HepG2 (cell line): ENCODE measurements around the gene SH2D3A. TPM values are rescaled to one million over a fixed set of nuclear protein-coding genes. Genes with fewer than 3 reads are reported as not detected.
A peak's percentile ranks its signal among the peaks of the same experiment; 100 is the strongest.

Source experiments
- ARNT2 ChIP-seq: sonication (generic); formaldehyde crosslinking; IDR thresholded peaks from 2 replicates; pipeline ENCODE4 v1.8.0; 2022; ENCODE audit warnings: mild to moderate bottlenecking, low read depth, missing genetic modification reagents, moderate library complexity
- HOXA7 ChIP-seq: sonication (generic); formaldehyde crosslinking; IDR thresholded peaks from 2 replicates; pipeline ENCODE4 v1.8.1; 2022; ENCODE audit warnings: mild to moderate bottlenecking, missing genetic modification reagents, moderate library complexity
- ISX ChIP-seq: sonication (generic); formaldehyde crosslinking; conservative IDR thresholded peaks from 2 replicates; pipeline ENCODE4 v1.5.0; 2020; ENCODE audit warnings: missing genetic modification reagents
- MYNN ChIP-seq: sonication (generic); formaldehyde crosslinking; IDR thresholded peaks from 2 replicates; pipeline ENCODE4 v1.4.0; 2020; ENCODE audit warnings: mild to moderate bottlenecking, low read depth, missing genetic modification reagents
- NCOR1 ChIP-seq: fragments of 200-600 bp; sonication (generic); IDR thresholded peaks from 2 replicates; pipeline ENCODE4 v1.7.0; 2017; ENCODE audit warnings: antibody characterized with exemption, low read length, borderline replicate concordance
- PLRG1 ChIP-seq: fragments of 450-650 bp; conservative IDR thresholded peaks from 2 replicates; pipeline ENCODE4 v1.6.1; 2016
- SP1 ChIP-seq, 2 experiments: fragments of 450-650 bp in 1 of 2; sonication (generic) in 1 of 2; formaldehyde crosslinking in 1 of 2; IDR thresholded peaks; 2 replicates each; pipeline versions ENCODE4 v1.4.0 to v1.6.1; 2016 to 2020; ENCODE audit warnings: missing genetic modification reagents in 1 of 2
- ZFP82 ChIP-seq: sonication (generic); formaldehyde crosslinking; IDR thresholded peaks from 2 replicates; pipeline ENCODE4 v1.5.1; 2020; ENCODE audit warnings: mild to moderate bottlenecking, missing genetic modification reagents, borderline replicate concordance
- ZMAT3 ChIP-seq: sonication (generic); formaldehyde crosslinking; conservative IDR thresholded peaks from 2 replicates; pipeline ENCODE4 v1.7.0; 2021; ENCODE audit warnings: missing genetic modification reagents
- ZNF30 ChIP-seq: sonication (generic); formaldehyde crosslinking; IDR thresholded peaks from 2 replicates; pipeline ENCODE4 v1.5.0; 2020; ENCODE audit warnings: mild to moderate bottlenecking, missing genetic modification reagents
- ZNF335 ChIP-seq: sonication (generic); formaldehyde crosslinking; IDR thresholded peaks from 2 replicates; pipeline ENCODE4 v1.4.0; 2020; ENCODE audit warnings: missing genetic modification reagents
- ZNF549 ChIP-seq: sonication (generic); formaldehyde crosslinking; IDR thresholded peaks from 2 replicates; pipeline ENCODE4 v1.5.0; 2020; ENCODE audit warnings: missing genetic modification reagents
- ZNF607 ChIP-seq: sonication (generic); formaldehyde crosslinking; IDR thresholded peaks from 2 replicates; pipeline ENCODE4 v1.5.1; 2020; ENCODE audit warnings: missing genetic modification reagents, mild to moderate bottlenecking, borderline replicate concordance
- ZNF720 ChIP-seq: sonication (generic); formaldehyde crosslinking; IDR thresholded peaks from 2 replicates; pipeline ENCODE4 v1.4.0; 2020; ENCODE audit warnings: missing genetic modification reagents
- ZNF790 ChIP-seq: sonication (generic); formaldehyde crosslinking; IDR thresholded peaks from 2 replicates; pipeline ENCODE4 v1.8.0; 2022; ENCODE audit warnings: missing genetic modification reagents, mild to moderate bottlenecking, borderline replicate concordance
- polyA plus RNA-seq, 8 experiments: library from polyadenylated mRNA; depleted of rRNA in 3 of 8; stranded (reverse) in 7 of 8; unstranded in 1 of 8; fragments of >200 nt; fragmentation: Illumina TruSeq in 4 of 8; extraction: Trizol in 4 of 8; gene quantifications; 2 replicates each; pipeline versions ENCODE4 v1.2.1 to v1.2.3, GENCODE V29; 2011 to 2016; ENCODE audit warnings: low read depth in 4 of 8, missing spikeins in 1 of 8, mixed read lengths in 1 of 8; ENCODE audit not compliant: insufficient read depth in 1 of 8
- total RNA-seq, 5 experiments: library from RNA; depleted of rRNA; stranded (reverse); fragments of >200 nt; fragmentation: Illumina TruSeq; extraction: Trizol; gene quantifications; 2 replicates each; pipeline ENCODE4 v1.2.3, GENCODE V29; 2016; ENCODE audit warnings: low read depth in 1 of 5
- TF ChIP-seq, protein P1 (sequence below): sonication (generic); formaldehyde crosslinking; IDR thresholded peaks from 2 replicates; pipeline ENCODE4 v1.4.0; 2020; ENCODE audit warnings: missing genetic modification reagents
- TF ChIP-seq, protein P2 (sequence below): sonication (generic); formaldehyde crosslinking; IDR thresholded peaks from 2 replicates; pipeline ENCODE4 v1.4.0; 2020; ENCODE audit warnings: low read depth, missing genetic modification reagents
- TF ChIP-seq, protein P3 (sequence below): conservative IDR thresholded peaks from 2 replicates; pipeline ENCODE4 v1.6.1; 2018; ENCODE audit warnings: missing genetic modification reagents
- TF ChIP-seq, protein P4 (sequence below): sonication (generic); formaldehyde crosslinking; IDR thresholded peaks from 2 replicates; pipeline ENCODE4 v1.8.0; 2022; ENCODE audit warnings: missing genetic modification reagents, mild to moderate bottlenecking, moderate library complexity, borderline replicate concordance
- TF ChIP-seq, protein P5 (sequence below): sonication (generic); formaldehyde crosslinking; IDR thresholded peaks from 2 replicates; pipeline ENCODE4 v1.4.0; 2020; ENCODE audit warnings: mild to moderate bottlenecking, missing genetic modification reagents

SH2D3A gene
- total and polyA plus RNA-seq, 2 of the 13 experiments (the other 11 are each of a cell fraction or from before 2014, with no cell fraction given), result 1.0 to 2.2 TPM

DNA sequence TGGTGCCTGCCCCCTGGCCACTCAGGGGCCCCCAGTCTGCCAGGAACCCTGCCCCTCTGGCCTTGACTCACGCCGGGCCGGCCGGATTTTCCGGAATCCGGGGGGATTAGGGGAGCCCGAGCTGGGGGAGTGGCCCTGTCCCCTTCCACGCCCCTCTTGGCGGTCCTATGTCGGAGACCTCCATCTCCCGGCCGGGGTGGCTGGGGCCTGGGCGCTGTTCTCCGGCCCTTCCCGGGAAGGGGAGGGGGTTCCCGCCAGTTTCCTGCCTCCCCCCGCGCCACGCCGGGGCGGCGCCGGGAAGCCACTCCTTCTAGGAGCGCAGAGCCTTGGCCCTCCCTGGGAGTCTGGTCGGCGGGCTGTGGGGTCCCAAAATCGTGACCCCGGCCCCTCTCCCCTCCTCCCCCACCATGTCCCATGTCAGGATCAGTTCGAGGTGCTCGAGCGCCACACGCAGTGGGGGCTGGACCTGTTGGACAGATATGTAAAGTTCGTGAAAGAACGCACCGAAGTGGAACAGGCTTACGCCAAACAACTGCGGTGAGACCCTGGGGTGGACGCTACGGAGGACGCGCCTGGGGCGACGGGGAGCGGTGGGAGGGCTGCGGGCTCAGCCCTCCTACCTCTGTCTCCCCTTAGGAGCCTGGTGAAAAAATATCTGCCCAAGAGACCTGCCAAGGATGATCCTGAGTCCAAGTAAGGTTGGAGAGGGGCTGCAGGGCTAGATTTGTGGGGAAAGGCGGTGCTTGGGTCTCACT is 26.5 kb downstream of the SH2D3A start (continued):
- TF ChIP-seq SP1 (IDR thresholded peaks at IDR 0.05), result no peak
- no peak for TF ChIP-seq SP1 (CRISPR knock-in tag; IDR thresholded peaks at IDR 0.05)
- TF ChIP-seq ZNF720, result no peak
- TF ChIP-seq, protein P1, sequence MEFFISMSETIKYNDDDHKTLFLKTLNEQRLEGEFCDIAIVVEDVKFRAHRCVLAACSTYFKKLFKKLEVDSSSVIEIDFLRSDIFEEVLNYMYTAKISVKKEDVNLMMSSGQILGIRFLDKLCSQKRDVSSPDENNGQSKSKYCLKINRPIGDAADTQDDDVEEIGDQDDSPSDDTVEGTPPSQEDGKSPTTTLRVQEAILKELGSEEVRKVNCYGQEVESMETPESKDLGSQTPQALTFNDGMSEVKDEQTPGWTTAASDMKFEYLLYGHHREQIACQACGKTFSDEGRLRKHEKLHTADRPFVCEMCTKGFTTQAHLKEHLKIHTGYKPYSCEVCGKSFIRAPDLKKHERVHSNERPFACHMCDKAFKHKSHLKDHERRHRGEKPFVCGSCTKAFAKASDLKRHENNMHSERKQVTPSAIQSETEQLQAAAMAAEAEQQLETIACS, result no peak
- TF ChIP-seq, protein P2, sequence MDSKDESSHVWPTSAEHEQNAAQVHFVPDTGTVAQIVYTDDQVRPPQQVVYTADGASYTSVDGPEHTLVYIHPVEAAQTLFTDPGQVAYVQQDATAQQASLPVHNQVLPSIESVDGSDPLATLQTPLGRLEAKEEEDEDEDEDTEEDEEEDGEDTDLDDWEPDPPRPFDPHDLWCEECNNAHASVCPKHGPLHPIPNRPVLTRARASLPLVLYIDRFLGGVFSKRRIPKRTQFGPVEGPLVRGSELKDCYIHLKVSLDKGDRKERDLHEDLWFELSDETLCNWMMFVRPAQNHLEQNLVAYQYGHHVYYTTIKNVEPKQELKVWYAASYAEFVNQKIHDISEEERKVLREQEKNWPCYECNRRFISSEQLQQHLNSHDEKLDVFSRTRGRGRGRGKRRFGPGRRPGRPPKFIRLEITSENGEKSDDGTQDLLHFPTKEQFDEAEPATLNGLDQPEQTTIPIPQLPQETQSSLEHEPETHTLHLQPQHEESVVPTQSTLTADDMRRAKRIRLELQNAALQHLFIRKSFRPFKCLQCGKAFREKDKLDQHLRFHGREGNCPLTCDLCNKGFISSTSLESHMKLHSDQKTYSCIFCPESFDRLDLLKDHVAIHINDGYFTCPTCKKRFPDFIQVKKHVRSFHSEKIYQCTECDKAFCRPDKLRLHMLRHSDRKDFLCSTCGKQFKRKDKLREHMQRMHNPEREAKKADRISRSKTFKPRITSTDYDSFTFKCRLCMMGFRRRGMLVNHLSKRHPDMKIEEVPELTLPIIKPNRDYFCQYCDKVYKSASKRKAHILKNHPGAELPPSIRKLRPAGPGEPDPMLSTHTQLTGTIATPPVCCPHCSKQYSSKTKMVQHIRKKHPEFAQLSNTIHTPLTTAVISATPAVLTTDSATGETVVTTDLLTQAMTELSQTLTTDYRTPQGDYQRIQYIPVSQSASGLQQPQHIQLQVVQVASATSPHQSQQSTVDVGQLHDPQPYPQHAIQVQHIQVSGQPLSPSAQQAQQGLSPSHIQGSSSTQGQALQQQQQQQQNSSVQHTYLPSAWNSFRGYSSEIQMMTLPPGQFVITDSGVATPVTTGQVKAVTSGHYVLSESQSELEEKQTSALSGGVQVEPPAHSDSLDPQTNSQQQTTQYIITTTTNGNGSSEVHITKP (CRISPR knock-in tag), result peak; percentile 72; the same call in 1 of the 2 replicates
- TF ChIP-seq, protein P3, sequence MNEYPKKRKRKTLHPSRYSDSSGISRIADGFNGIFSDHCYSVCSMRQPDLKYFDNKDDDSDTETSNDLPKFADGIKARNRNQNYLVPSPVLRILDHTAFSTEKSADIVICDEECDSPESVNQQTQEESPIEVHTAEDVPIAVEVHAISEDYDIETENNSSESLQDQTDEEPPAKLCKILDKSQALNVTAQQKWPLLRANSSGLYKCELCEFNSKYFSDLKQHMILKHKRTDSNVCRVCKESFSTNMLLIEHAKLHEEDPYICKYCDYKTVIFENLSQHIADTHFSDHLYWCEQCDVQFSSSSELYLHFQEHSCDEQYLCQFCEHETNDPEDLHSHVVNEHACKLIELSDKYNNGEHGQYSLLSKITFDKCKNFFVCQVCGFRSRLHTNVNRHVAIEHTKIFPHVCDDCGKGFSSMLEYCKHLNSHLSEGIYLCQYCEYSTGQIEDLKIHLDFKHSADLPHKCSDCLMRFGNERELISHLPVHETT (CRISPR knock-in tag), result 0 out of 2 replicates have a peak, but pooled peaks have one; percentile 32
- TF ChIP-seq, protein P4, sequence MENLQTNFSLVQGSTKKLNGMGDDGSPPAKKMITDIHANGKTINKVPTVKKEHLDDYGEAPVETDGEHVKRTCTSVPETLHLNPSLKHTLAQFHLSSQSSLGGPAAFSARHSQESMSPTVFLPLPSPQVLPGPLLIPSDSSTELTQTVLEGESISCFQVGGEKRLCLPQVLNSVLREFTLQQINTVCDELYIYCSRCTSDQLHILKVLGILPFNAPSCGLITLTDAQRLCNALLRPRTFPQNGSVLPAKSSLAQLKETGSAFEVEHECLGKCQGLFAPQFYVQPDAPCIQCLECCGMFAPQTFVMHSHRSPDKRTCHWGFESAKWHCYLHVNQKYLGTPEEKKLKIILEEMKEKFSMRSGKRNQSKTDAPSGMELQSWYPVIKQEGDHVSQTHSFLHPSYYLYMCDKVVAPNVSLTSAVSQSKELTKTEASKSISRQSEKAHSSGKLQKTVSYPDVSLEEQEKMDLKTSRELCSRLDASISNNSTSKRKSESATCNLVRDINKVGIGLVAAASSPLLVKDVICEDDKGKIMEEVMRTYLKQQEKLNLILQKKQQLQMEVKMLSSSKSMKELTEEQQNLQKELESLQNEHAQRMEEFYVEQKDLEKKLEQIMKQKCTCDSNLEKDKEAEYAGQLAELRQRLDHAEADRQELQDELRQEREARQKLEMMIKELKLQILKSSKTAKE, result peak; percentile 37; the same call in 1 of the 2 replicates
- TF ChIP-seq ARNT2 (CRISPR knock-in tag), result peak; percentile 23; the same call in 1 of the 2 replicates
- 0 out of 2 replicates have a peak, but pooled peaks have one; percentile 6 for TF ChIP-seq ZNF335
- no peak for TF ChIP-seq ZNF30 (CRISPR knock-in tag)
- no peak for TF ChIP-seq MYNN (CRISPR knock-in tag)
- no peak for TF ChIP-seq NCOR1
- TF ChIP-seq ZNF549 (CRISPR knock-in tag), result no peak
- no peak for TF ChIP-seq ZNF790 (CRISPR knock-in tag)
- 0 out of 2 replicates have a peak, but pooled peaks have one; percentile 26 for TF ChIP-seq ZNF607 (CRISPR knock-in tag)
- TF ChIP-seq ZMAT3 (CRISPR knock-in tag), result no peak; the same call in 1 of the 2 replicates
- no peak for TF ChIP-seq ZFP82 (CRISPR knock-in tag)
- no peak for TF ChIP-seq ISX (CRISPR knock-in tag)
- no peak for TF ChIP-seq HOXA7 (CRISPR knock-in tag)
- TF ChIP-seq, protein P5, sequence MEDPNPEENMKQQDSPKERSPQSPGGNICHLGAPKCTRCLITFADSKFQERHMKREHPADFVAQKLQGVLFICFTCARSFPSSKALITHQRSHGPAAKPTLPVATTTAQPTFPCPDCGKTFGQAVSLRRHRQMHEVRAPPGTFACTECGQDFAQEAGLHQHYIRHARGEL (CRISPR knock-in tag), result no peak
- TF ChIP-seq PLRG1, result no peak
